SK-N-SH treated with all-trans-retinoic acid at 6 μM for 48 hours (cell line): ENCODE measurements around the gene FLT3LG.

ENCODE experiments used
- ARNTL ChIP-seq: fragments of 450-650 bp; formaldehyde crosslinking; IDR thresholded peaks from 2 replicates; pipeline ENCODE4 v1.5.0; 2020; ENCODE audit warnings: low read depth, mild to moderate bottlenecking, moderate library complexity, borderline replicate concordance
- CSDC2 ChIP-seq: fragments of 250-450 bp; sonication (Bioruptor Pico); IDR thresholded peaks from 2 replicates; pipeline ENCODE4 v1.5.0; 2020; ENCODE audit warnings: mild to moderate bottlenecking, moderate library complexity
- ESRRG ChIP-seq: fragments of 250-450 bp; sonication (Bioruptor Pico); IDR thresholded peaks from 2 replicates; pipeline ENCODE4 v1.6.1; 2021; ENCODE audit warnings: mild to moderate bottlenecking
- OSR1 ChIP-seq: fragments of 250-450 bp; sonication (Bioruptor Pico); IDR thresholded peaks from 2 replicates; pipeline ENCODE4 v1.8.0; 2022; ENCODE audit warnings: moderate library complexity, mild to moderate bottlenecking, inconsistent platforms
- RARB ChIP-seq: fragments of 250-450 bp; sonication (Bioruptor Pico); IDR thresholded peaks from 2 replicates; pipeline ENCODE4 v1.8.0; 2021; ENCODE audit warnings: mild to moderate bottlenecking, moderate library complexity
- SNAI2 ChIP-seq: fragments of 250-450 bp; sonication (Bioruptor Pico); IDR thresholded peaks from 2 replicates; pipeline ENCODE4 v1.5.0; 2020; ENCODE audit warnings: mild to moderate bottlenecking, moderate library complexity
- TCF4 ChIP-seq: fragments of 250-450 bp; sonication (Bioruptor Pico); IDR thresholded peaks from 2 replicates; pipeline ENCODE4 v1.8.0; 2021; ENCODE audit warnings: mild to moderate bottlenecking, moderate library complexity, borderline replicate concordance
- ZC3H10 ChIP-seq: fragments of 250-450 bp; sonication (Bioruptor Pico); IDR thresholded peaks from 2 replicates; pipeline ENCODE4 v1.5.1; 2021; ENCODE audit warnings: mild to moderate bottlenecking, moderate library complexity
- ZFP3 ChIP-seq: fragments of 250-450 bp; sonication (Bioruptor Pico); IDR thresholded peaks from 2 replicates; pipeline ENCODE4 v1.5.0; 2020; ENCODE audit warnings: mild to moderate bottlenecking, moderate library complexity
- ZFP30 ChIP-seq: fragments of 450-650 bp; formaldehyde crosslinking; IDR thresholded peaks from 2 replicates; pipeline ENCODE4 v1.5.0; 2022; ENCODE audit warnings: mild to moderate bottlenecking, moderate library complexity
- ZNF565 ChIP-seq: fragments of 450-650 bp; formaldehyde crosslinking; conservative IDR thresholded peaks from 2 replicates; pipeline ENCODE4 v1.5.0; 2020; ENCODE audit warnings: low read depth, mild to moderate bottlenecking, moderate library complexity
- ZNF70 ChIP-seq: fragments of 450-650 bp; formaldehyde crosslinking; IDR thresholded peaks from 2 replicates; pipeline ENCODE4 v1.5.0; 2020; ENCODE audit warnings: mild to moderate bottlenecking, moderate library complexity
- TF ChIP-seq, protein P1 (sequence below): fragments of 250-450 bp; sonication (Bioruptor Pico); IDR thresholded peaks from 2 replicates; pipeline ENCODE4 v1.8.0; 2020; ENCODE audit warnings: mild to moderate bottlenecking, moderate library complexity, borderline replicate concordance
- TF ChIP-seq, protein P2 (sequence below): fragments of 250-450 bp; sonication (Bioruptor Pico); IDR thresholded peaks from 2 replicates; pipeline ENCODE4 v1.5.1; 2021; ENCODE audit warnings: mild to moderate bottlenecking, moderate library complexity

DNA sequence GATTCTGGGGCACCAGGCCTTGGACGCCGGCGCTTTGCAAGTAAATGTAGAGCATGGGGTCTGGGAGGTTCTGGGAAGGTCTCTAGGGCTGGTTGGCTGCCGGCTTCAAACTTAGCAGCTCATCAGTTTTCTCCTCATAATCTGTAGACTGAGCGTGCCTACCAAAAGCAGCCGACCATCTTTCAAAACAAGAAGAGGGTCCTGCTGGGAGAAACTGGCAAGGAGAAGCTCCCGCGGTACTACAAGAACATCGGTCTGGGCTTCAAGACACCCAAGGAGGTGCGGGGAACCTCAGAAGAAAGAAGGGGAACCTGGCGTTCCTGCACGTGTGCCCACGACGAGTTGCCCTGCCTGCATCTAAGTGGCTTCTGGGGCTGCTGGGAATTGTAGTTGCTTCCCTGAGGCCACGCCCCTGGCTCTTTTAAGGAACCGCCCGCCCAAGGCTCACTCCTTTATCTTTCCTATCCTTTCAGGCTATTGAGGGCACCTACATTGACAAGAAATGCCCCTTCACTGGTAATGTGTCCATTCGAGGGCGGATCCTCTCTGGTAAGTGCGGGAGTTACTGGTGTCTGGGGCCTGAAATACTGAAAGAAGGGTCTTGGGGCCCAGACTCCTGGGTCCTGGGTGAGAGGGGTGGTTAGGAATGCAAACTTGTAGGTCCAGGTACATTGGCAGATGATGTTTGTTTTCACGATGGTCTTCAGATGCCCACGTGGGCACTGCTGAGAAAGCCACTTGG, 23.2 kb downstream of the FLT3LG start:
- TF ChIP-seq RARB (CRISPR knock-in tag) (no peak), ARNTL (no peak), ZNF70 (CRISPR knock-in tag) (no peak), ZC3H10 (CRISPR knock-in tag) (no peak), OSR1 (CRISPR knock-in tag) (no peak), ZNF565 (no peak), ESRRG (CRISPR knock-in tag) (no peak), ZFP3 (CRISPR knock-in tag) (no peak), SNAI2 (CRISPR knock-in tag) (no peak), ZFP30 (no peak), TCF4 (CRISPR knock-in tag) (no peak), CSDC2 (CRISPR knock-in tag) (no peak)
- TF ChIP-seq, protein P1, sequence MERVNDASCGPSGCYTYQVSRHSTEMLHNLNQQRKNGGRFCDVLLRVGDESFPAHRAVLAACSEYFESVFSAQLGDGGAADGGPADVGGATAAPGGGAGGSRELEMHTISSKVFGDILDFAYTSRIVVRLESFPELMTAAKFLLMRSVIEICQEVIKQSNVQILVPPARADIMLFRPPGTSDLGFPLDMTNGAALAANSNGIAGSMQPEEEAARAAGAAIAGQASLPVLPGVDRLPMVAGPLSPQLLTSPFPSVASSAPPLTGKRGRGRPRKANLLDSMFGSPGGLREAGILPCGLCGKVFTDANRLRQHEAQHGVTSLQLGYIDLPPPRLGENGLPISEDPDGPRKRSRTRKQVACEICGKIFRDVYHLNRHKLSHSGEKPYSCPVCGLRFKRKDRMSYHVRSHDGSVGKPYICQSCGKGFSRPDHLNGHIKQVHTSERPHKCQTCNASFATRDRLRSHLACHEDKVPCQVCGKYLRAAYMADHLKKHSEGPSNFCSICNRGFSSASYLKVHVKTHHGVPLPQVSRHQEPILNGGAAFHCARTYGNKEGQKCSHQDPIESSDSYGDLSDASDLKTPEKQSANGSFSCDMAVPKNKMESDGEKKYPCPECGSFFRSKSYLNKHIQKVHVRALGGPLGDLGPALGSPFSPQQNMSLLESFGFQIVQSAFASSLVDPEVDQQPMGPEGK (CRISPR knock-in tag) = no peak
- TF ChIP-seq, protein P2, sequence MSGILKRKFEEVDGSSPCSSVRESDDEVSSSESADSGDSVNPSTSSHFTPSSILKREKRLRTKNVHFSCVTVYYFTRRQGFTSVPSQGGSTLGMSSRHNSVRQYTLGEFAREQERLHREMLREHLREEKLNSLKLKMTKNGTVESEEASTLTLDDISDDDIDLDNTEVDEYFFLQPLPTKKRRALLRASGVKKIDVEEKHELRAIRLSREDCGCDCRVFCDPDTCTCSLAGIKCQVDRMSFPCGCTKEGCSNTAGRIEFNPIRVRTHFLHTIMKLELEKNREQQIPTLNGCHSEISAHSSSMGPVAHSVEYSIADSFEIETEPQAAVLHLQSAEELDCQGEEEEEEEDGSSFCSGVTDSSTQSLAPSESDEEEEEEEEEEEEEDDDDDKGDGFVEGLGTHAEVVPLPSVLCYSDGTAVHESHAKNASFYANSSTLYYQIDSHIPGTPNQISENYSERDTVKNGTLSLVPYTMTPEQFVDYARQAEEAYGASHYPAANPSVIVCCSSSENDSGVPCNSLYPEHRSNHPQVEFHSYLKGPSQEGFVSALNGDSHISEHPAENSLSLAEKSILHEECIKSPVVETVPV (CRISPR knock-in tag) = no peak
